GM21390 (cell line): ENCODE results near the gene ARHGEF12.
A peak's percentile ranks its signal among the peaks of the same experiment; 100 is the strongest.
"Not testable (repeated sequence)": the region's sequence is repeated elsewhere in the genome, so short reads cannot be mapped to it uniquely, and the experiment has no call there.

Experiments used
- ATAC-seq: cut with Tn5 transposase; IDR thresholded peaks from one replicate; pipeline ENCODE4 v1.9.1; 2021; ENCODE audit not compliant: unreplicated experiment

The ARHGEF12 gene

DNA sequence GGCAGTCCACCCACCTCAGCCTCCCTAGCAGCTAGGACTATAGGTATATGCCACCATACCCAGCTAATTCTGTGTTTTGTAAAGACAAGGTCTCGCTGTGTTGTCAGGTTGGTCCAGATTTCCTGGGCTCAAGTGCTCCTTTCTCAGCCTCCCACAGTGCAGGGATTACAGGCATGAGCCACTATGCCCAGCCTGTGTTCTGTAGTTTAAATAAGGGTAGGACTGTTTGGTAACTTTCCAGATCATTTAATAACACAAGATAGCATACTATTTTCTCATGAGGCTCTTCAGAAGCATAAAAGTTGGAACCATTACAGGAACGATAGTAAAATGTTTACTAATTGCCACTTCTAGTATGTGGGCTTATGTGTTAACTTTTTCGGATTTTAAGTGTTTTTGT is 137.3 kb downstream of the ARHGEF12 start:
- no peak for ATAC-seq

DNA sequence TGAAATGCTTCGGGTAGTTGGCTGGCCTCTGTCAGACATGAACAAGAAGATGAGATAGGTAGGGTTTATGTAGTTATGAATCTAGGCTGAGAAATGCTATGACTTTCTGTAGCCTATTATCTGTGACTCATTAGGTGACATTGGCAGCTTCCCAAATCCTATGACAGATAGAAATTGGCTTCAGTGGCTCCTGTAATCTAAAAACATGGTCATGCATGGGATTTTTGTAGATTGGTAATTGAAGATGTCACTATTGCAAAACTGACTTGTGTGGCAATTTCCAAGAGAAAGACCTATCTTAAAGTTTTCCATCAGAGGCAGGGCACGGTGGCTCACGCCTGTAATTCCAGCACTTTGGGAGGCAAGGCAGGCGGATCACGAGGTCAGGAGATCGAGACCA is 145.9 kb downstream of the ARHGEF12 start:
- ATAC-seq = no peak

DNA sequence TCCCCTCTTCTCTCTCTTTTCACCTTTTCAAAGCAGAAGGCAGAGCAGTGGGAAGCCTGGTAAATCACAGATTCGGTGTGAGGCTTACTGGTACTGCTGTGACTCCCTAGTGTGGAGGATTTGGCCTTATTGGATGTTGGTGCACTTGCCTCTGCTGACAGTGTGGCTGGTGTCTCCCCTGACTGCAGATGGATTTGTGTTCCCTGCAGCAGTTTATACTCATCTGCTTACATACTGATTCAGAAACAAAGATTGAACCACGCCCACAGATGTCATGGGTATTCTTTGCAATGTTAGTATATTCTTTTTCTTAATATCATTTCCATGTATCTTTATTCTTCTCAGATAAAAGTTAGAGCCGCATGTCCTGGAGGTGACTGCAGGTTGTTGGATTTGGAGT is 148.5 kb downstream of the ARHGEF12 start:
- no peak for ATAC-seq

DNA sequence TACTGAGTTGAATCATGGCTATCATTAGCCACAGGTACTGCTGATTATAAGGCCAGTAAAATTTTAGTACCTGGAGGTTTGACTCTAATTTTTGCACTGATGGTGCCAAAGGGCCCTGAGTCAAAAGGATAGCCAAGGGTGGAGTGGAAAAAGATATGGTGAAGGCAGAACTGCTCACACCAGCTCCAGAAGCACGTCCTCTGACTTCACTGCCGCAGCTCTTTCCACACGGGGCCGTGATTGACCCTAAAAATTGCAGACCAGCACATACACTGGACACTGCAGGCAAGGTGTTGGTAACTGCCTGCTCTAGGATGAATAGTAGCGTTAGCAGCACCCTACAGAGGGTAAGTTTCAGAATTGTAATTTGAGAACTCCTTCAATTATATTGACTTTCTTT is 149.9 kb downstream of the ARHGEF12 start:
- no peak for ATAC-seq

DNA sequence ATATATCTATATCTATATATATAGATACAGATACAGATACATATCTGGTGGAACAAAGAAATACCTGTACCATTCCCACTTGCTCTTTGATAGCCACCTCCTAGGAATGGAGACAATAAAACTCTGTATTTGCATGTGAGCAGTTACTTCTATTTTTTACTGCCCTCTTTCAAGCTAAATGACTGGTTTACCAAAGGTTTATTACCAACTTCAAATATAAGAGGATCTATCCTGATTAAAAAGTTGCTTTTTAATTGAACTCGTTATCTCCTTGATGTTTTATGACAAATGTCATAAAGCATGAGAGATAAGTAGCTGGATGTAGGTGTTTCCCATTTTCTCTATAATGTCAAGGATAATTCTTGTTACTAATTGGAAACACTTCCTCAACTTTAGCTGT is 153.6 kb downstream of the ARHGEF12 start:
- no peak for ATAC-seq

DNA sequence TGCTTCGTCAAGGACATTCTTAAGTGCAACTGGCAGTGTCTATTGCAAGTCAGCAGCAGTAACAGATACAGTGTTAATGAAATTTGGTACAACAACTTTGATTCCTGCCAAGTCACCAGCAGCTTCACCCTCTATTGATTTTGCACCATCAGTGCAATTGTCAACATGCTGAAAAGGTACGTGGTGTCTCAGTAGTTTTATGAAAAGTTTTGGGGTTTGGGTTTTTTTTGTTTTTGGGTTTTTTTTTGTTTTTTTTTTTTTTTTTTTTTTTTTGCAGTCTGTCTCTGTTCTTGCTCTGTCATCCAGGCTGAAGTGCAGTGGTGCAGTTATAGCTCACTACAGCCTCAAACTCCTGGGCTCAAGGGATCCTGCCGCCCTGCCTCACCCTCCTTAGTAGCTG is 156.3 kb downstream of the ARHGEF12 start:
- ATAC-seq = no peak

DNA sequence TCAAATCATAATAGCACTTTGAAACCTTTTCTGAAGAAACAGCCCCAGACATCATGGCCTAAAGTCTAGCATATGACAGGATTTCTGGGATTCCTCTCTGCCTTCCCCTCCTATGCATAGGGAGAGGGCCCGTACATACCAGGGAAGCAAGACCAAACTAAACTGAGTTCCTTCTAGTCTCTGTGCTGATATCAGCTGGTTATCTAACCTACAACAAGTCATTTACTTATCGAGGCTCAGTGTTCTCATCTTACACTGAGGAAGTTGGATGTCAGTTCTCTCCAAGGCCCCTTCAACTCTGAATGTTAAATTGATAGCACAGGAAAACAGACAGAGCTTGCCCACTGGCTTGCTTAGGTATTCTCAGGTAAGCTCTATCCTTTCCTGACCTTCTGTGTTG is 158.4 kb downstream of the ARHGEF12 start:
- ATAC-seq = no peak

DNA sequence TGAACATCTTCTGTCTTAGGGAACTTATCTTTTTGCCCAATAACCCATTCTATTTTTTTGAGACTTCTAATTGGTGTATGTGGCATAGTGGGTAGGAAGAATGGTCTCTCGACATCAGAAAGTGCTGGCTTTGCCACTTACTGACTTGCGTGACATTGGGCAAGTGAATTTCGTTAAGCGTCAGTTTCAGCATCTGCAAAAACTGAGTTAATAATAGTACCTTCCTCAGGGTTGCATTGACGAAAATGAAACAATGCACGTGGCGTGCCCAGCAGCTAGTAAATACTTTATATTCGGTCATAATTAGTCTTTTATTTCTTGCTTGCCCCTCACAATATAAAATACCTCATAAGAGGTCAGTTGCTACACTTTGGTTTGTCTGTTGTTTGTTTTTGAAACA is 162.9 kb downstream of the ARHGEF12 start:
- no peak for ATAC-seq

DNA sequence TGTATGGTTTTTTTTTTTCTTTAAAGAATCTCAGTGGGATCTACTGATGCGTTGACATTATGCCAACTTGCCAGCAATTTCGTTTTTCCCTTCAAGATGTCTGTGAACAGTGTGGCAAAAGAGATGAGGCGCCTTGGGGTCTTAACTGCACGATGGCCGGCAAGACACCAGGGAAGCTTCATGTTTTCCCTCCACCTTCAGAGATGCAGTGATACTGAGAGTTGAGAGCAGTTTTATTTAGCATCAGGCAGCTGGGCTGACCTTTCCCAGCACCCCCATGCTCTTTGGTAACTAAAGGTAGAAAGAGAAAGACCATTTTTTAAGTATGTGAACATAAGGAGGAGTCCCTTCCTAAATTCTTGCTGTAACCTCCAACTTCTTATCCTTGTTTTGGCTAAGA is 163.6 kb downstream of the ARHGEF12 start:
- no peak for ATAC-seq

DNA sequence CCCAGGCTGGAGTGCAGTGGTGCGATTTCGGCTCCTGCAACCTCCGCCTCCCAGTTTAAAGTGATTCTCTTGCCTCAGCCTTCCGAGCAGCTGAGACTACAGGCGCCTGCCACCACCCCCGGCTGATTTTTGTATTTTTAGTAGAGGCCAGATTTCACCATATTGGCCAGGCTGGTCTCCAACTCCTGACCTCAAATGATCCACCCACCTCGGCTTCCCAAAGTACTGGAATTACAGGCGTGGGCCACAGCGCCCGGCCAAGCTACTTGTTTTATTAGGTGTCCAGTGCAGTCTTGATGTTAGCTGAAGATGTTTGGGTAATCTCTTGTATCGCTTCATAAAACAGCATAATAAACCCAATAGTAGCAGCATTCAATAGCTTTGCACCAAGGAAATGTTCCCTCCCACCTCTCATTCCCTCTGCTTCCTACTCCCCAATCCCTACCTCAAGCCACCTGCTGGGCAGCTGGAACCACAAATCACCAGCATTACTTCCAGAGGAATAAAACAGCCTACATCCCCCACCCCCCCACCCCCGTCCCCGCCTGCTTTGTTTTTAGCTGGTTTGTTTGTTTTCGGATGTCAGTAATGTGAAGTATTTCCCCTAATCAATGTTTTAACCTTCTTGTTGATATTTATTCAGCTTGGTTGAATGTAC is 164.3 kb downstream of the ARHGEF12 start:
- ATAC-seq = no peak

DNA sequence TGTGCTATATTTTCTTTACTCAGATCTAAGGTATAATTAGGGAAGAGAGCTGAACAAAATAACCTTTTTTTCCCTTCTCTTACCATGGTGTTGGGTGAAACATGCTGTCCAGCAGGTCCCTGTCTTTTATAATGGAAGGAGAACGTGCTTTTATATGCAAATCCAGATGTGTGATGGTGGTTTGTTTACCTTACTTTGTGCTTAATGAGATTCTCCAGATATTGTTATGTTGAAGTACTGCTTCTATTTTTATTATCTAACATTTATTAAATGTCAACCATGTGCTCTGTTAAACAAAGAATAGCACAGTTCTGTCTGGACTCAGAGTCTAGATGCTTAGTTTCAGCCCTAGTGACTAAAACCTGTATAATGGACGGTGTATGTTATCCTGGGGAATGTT is 165.2 kb downstream of the ARHGEF12 start:
- no peak for ATAC-seq

DNA sequence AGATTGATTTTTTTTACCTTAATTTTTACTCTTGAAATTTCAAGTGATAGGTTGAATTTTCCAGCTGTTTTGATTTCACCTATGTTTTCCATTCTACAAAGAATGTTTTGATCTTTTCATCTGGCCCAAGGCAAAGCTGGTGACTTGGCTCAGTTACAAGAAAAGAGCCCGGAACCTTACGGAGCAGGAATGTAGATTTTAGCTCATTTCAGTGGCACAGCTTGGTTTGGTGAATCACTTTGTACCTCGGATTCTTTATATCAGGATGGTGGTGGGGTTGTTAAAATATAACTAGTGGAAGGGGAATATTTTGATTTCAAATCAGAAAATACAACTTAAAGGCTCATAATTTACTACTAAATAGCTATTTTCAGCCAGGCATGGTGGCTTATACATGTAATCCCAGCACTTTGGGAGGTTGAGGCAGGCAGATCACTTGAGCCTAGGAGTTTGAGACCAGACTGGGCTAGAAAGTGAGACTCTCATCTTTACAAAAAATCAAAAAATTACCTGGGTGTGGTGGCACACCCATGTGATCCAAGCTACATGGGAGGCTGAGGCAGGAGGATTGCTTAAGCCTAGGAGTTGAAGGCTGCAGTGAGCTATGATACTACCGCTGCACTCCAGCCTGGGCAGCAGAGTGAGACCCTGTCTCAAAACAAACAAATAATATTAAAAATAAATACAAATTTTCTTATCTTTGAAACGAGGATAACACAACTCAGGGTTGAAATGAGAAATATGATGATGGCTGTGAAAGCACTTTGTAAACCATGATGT is 166.0 kb downstream of the ARHGEF12 start:
- ATAC-seq = no peak

DNA sequence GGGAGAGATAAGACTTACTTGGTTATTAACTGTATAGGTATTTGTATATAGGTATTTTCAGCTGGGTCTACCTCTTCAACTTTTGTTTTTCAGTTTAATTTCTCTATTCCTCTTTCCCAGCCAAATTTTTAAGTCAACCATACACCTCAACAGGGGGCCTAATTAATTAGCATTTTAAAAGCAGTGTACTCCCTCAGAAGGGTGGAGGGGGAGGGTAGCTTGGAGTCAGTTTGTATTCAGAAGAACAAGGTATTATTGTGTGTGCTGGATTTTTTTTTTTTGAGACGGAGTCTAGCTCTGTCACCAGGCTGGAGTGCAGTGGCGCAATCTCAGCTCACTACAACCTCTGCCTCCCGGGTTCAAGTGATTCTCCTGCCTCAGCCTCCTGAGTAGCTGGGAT is 167.3 kb downstream of the ARHGEF12 start:
- not testable (repeated sequence) for ATAC-seq

DNA sequence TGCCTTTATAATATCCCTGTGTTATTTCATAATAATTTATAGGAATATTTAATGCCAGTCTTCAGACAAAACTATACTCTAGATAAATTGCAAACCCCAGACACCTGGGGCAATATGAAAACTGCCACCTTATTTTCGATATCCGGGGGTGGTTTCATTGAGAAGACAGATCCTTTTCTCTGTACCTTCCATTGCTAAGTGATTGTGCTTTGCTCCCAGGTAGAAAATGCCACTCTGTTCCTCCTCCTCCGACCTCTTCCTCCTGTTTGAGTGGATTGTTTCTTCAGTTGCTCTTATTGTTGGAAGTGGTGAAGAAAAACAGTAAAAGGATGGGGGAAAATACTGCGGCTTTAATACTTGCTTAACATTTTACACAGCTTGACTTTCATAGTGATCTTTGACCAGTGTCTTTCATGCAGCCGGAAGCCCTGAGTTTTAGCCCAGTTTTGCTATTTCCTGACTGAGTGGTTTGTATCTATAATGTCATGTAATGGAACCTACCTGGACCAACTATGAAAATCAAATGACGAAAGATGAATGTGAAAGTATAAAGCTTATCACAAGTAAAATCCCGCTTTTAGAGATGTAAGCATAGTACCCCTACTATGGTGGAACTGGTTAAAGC is 169.7 kb downstream of the ARHGEF12 start:
- no peak for ATAC-seq

DNA sequence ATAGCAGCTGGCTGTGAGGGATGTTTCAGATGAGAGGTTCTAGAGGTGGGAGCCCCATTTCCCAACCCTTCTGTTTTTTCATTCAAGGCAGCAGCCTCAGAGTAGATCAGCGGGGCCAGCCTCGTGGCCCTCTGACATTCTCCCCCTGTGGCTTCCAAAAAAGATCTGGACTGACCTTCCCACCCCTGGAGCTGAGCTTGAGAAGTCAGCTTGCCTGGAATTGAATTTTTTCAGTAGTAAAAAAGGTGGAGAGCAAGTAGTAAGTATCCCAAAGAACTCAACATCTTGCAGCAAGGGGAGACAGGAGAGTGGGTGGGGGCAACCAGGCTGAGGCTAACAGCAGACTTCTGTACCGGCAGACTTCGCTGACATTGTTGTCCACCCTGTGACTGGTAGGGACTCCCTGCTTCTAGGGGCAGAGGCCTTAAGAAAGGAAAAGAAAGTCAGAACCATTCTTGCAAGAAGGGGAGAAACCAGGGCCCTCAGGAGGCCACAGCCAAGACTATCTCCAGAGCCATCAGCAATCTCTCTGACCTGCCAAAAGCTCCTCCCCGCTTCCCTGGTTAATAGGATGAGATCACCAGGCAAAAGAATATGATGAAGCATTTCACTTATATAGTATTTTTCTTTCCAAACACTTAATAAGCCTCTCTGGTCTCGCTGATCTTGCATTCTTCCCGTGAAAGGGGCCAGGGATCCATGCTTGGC is 173.3 kb downstream of the ARHGEF12 start:
- no peak for ATAC-seq

DNA sequence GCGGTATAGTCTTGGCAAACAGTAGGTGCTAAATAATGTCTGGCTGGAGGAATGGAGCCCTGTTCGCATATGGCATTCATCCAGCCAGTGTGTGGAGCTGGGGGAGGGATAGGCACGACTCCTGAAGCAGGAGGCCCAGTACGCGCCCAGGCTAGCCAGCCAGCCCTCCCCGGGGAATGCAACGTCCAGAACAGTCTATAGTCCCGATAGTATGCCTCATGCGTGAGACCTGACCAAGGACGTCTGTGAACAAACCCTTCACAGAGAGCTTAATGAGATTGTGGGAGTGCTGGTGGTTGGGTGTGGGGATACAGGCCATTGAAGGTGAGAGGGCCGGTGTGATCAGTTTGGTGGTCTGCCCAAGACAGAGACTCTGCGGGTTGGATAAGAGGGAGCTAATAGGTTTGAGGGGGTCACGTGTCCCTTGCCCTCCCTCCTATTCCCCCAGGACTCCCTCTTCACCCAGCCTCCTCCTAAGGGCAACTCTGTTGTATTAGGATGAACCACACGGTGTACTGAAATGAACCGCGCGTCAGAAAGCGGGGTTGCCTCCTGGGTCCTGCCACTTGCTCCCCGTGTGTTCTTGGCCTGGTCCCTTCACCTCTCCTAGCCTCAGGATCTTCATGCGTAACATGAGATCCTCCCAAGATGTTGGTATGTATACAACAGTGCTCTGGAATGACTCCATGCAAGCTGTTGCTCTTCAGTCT is 174.3 kb downstream of the ARHGEF12 start:
- ATAC-seq = no peak

DNA sequence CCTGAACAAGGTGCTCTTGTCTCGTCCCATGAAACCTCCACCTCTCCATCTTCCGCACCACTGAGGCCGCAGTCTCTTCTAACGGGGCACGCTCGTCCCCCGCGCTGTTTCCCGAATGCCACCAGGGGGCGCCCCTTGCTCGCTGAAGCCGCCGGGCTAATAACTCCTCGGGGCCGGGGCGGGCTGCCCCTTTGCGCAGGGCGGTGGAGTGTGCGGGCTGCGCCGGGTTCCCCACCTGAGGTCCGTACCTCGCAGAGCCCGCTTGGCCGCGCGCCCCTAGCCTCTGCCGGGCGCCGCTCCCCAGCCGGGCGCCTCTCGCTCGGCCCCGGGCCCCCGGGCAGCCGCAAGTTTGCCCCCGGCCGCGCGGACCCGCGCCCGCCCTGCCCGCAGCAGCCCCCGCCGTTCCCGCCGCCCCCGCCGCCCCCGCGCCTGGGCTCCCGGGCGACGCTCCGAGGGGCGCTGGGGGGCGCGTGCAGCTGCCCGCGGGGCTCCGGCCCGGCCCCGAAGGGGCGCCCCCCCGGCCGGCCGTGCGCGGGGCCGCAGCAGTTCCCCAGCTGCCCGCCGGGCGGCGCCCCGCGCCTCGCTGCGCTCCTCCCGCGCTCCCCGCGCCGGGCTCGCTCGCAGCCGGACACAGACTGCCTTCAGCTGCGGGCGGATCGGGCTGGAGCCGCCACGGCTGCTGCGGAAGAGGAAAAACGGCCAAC is 175.1 kb downstream of the ARHGEF12 start, which contains the start of gene GRIK4:
Gene GRIK4 (plus strand): TSS at position 633 of the 704 bp plus-strand sequence. CDS start 148,571 bp downstream, outside the sequence.
- ATAC-seq = peak; percentile 90

DNA sequence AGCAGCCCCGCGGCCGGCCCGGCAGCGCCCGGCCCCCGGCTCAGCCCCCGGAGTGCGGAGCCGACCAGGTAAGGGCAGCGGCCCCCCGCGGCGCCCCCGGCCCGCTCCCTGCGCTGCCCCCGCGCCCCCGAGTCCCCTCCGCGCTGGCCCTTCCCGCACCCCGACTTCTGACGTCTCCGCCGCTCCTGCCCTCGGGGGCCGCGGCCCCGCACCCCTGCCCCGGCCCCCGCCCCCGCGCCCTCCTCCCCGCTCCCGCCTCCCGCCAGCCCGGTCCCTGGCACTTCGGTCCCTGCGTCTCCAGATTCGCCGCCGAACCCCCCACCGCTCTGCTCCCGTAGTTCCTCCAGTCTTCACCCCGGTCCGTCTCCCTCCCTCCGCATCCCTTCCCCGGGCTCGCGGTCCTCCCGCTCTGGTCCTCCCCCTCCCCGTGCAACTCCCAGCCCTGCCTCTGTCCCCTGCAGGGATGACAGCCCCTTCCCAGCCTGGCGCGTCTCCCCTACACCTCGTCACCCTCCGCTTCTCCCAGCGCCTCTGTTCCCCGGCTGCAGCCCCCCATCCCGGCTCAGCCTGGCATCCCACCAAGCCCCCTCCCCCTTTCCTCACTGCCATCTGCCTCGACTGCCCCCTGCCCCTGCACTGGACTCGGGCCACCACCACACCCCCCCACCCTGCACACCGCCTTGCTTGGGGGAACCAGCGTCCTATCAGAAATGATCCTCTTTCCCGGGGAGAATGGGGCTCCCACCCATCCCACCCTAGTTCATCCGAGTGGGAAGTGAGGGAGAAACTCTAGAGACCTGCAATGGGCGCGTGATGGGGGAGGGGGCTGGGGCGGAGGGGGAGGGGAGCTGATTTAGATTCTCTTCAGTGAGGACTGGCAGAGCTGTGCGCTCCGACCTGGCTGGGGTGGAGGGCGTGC is 175.9 kb downstream of the ARHGEF12 start:
- no peak for ATAC-seq

DNA sequence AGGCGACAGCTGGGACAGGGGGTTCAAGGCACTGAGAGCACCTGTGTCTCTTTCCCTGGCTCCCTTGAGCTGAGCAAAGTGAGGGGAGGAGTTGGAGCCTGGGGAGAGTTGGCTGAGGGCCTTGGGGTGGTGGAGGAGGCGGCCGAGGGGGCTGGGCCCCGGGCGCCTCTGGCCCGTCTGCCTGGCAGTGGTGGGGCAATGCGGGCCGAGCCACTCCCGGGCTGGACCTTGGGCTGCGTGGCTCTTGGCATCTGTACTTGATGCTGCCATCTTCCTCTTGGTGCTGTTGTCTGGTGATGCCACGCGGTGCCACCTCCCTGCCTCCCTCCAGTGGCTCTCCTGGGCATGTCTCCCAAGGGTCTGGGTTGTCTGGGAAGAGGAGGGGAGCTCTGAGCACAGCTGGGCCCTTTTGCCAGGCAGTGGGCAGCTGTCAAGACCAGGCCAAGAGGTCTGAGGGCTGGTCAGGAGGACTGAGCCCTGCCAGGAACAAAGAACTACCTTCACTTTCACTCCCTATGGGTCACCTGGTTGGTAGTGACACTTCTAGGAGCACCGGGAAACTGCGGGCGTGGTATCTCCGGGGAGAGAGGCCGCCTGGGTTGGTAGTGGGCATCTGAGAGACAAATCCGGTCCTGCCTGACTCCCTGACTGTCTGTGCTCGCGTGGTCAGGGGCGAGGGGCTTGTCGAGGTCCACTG is 176.7 kb downstream of the ARHGEF12 start:
- ATAC-seq = no peak
